T47D (cell line): ENCODE data around the gene NPIPB4.
A peak's percentile ranks its signal among the peaks of the same experiment; 100 is the strongest.
"Not testable (repeated sequence)": the region's sequence is repeated elsewhere in the genome, so short reads cannot be mapped to it uniquely, and the experiment has no call there.

Experiments
- DNase-seq, 2 experiments: peaks; one replicate each; pipeline versions ENCODE4 v3.0.0 to v3.0.0-alpha.2; 2011 to 2012; ENCODE audit warnings: low read depth in 1 of 2, low spot score in 1 of 2
- in situ Hi-C: cut with HindIII; loops from 2 replicates; pipeline ENCODE4 v1.10.0; 2016; ENCODE audit warnings: low sequenced_read_pairs, low pct_unique_long_range_greater_than_20kb

Gene NPIPB4

GRCh38 chr16:21857656-21858055 is at the start of gene NPIPB4:
Gene NPIPB4 (minus strand): TSS chr16:21857756. CDS start chr16:21857378, 378 bp downstream.
- DNase-seq, in situ Hi-C loops: not testable (repeated sequence)

DNA sequence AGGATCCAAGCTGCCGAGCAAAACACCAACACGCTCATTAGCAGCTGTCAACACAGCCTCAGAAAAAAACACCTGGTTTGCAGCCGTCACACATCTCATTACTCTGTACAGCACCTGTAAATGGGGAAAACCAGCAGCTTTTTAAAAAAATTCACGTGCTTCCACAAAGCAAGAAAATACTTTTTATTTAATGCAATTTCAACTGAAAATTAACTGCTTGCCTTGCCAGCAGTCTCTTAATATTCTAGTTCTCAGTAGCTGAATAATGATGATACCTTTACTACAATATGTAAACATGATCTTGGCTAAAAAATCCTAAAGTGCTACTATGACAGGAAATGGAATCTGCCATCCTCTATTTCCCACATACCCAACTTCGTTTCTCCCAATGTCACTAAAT is 41.4 kb upstream of the NPIPB4 start:
- in situ Hi-C loops, DNase-seq: not testable (repeated sequence)

DNA sequence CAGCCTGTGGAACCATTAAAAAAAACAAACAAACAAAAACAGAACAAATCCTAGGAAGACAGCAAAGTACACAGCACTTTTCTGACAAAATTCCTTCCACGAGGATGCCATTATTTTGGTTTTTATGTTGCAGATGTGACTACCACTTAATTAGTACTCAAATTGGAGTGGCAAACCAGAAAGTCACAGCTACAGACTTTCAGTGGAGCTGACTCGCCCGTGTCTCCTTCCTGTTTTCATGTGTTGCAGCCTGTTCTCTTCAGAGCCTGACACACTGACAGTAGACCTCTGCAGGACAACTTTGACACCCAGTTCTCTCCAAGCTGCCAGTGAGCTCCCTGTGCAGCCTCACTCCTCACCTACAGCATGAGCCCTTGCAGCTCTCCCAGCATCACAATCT is 24.4 kb upstream of the NPIPB4 start:
- in situ Hi-C loops, DNase-seq: not testable (repeated sequence)

DNA sequence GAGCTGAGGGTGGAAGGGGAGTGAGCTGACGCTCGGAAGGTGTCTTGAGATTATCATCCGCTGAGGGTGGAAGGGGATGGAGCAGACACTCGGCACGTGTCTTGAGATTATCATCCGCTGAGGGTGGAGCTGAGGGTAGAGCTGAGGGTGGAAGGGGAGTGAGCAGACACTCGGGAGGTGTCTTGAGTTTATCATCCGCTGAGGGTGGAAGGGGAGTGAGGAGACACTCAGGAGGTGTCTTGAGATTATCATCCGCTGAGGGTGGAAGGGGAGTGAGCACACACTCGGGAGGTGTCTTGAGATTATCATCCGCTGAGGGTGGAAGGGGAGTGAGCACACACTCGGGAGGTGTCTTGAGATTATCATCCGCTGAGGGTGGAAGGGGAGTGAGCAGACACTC is 20.4 kb downstream of the NPIPB4 start:
- DNase-seq, in situ Hi-C loops: not testable (repeated sequence)

DNA sequence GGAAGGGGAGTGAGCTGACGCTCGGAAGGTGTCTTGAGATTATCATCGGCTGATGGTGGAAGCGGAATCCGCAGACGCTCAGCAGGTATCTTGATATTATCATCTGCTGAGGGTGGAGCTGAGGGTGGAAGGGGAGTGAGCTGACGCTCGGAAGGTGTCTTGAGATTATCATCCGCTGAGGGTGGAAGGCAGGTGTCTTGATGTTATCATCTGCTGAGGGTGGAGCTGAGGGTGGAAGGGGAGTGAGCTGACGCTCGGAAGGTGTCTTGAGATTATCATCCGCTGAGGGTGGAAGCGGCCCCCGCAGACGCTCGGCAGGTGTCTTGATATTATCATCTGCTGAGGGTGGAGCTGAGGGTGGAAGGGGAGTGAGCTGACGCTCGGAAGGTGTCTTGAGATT is 21.2 kb downstream of the NPIPB4 start:
- DNase-seq, in situ Hi-C loops: not testable (repeated sequence)

GRCh38 chr16:21835747-21836146 is 21.8 kb downstream of the NPIPB4 start:
- DNase-seq, in situ Hi-C loops: not testable (repeated sequence)

DNA sequence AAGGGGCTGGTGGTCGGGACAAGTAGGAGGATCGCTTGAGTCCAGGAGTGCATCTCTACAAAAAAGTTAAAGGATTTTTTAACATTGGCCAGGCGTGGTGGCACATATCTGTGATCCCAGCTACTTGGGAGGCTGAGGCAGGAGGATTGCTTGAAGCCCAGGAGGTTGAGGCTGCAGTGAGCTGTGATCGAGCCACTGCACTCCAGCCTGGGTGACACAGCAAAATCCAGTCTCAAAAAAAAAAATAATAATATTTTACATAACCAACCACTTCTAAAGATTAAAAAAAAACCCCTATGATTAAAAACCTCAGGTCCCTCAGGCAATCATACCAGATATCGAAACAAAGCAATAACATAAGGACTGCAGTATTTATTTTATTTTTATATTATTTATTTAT is 23.3 kb downstream of the NPIPB4 start:
- in situ Hi-C loops, DNase-seq: not testable (repeated sequence)

- DNase-seq, in situ Hi-C loops: not testable (repeated sequence)
Observed at GRCh38 chr16:21829929-21830328, 27.6 kb downstream of the NPIPB4 start.

DNA sequence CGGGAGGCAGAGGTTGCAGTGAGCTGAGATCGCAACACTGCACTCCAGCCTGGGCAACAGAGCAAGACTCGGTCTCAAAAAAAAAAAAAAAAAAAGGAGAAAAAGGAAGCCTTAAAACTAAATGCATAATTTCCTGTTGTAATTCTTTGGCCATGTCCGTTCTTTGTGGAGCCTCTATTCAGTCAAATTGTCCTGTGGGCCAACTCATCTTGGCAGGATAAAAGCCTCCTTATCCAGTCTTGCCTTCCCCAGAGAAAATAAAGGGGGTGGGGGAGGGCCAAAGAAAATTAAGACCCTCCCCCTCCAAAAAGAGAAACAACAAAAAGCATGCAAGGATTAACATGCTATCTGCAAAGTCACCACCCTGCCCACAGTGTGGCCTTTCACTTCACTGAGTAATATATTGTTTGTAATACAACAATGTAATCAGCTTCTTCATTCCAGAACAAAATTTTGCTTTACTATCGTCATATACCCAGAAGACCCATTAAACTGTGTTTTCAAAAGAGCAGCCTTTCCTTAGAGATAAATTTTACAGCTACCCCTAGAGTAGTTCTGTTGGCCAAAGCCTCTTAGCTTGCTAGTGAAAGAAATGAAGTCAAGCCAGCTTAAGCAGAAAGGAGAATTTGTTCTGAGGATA is 31.4 kb downstream of the NPIPB4 start:
- in situ Hi-C loops, DNase-seq: not testable (repeated sequence)

DNA sequence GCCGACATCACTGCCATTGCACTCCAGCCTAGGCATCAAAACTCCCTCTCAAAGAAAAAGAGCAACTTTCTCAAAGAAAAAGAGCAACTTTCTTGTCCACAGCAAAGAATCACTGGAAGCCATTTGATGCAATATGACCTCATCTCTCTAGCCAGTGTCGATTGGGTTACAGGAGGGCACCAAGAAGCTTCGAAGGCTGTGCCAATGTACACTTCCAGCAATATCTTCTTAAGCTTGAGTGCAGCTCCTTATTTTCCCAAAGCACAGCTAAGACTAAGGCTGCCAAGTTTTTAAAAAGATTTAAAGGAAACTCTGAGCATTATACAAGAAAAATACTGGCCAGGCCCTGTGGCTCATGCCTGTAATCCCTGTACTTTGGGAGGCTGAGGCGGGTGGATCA is 32.0 kb downstream of the NPIPB4 start:
- in situ Hi-C loops, DNase-seq: not testable (repeated sequence)

DNA sequence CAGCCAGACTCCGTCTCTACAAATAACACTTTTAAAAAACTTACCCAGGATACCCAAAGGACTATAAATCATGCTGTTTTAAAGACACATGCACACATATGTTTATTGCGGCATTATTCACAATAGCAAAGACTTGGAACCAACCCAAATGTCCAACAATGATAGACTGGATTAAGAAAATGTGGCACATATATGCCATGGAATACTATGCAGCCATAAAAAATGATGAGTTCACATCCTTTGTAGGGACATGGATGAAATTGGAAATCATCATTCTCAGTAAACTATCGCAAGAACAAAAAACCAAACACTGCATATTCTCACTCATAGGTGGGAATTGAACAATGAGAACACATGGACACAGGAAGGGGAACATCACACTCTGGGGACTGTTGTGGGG is 34.3 kb downstream of the NPIPB4 start:
- in situ Hi-C loops, DNase-seq: not testable (repeated sequence)

GRCh38 chr16:21820908-21821465 is 36.6 kb downstream of the NPIPB4 start:
- DNase-seq, in situ Hi-C loops: not testable (repeated sequence)

DNA sequence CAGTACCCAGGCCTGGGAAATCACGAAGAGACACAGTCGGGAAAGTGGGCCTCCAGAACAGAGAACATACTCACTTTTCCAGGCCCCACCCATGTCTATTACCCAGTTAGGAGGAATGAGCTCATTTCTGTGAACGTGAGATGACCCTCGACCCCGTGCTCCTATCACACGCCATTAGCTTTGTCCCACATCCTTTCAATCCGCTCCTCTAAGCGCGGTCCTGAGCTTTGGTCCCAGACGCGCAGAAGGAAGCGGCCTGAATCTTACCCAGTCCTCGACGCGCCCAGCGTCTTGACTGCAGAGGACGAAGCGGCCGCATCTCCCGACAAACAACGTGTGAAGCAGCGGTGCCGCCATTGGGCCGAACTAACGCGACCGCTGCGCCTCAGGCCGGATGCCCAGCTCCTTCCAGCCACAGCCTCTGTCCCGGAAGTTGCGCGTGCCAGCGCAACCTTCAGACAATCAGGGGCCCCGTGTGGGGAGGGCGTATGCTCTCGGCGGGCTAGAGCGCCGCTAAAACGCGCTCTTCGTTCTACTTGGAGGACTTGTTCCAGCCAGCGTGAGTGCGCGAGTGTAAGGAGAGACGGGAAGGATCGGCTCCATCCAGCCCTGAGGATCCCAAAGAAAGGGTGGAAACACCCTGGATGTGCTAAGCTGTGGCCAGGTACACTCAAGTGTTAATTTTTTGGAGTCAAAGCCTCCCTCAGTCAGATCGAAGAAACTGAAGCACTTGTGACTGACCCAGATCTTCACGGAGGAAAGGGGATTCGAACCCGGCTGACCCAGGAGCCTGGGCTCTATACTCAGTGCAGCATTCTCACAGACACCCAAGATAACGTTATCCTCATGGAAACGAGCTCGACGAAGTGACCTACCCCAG is 37.3 kb downstream of the NPIPB4 start:
- DNase-seq, in situ Hi-C loops: not testable (repeated sequence)

DNA sequence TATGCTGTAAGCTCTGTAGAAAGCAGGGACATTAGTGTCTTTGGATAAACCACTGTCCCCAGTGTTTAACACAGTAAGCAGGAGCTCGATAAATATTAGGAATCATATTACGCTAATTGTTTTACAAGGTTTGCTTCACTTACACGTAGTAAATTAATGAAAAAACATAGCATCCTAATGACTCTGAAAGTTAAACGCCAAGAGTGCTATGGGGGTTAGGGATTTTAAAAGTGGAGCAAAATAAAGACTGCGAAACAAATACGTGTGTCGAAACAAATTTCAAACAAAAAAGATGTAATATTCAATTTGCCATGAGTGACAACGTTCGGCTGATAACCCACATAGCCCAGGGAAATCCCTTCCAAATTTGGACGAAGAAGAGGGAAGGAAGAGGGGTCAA is 37.9 kb downstream of the NPIPB4 start:
- DNase-seq, in situ Hi-C loops: not testable (repeated sequence)

DNA sequence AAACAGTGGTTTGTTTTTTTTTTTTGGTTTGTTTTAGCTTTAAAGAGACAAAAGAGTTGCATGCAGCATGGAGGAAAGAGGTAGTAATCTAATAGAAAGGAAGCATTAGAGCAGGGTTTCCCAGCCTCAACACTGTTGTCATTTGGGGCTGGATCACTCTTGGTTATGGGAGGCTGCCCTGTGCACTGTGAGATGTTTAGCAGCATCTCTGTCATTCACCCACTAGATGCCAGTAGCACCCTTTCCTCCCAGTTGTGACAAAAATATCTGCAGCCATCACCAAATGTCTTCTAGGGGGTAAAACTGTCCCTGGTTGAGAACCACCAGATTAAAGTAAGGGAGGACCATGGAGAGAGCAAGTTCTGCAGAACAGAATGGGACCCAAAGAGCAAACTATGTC is 40.5 kb downstream of the NPIPB4 start:
- DNase-seq, in situ Hi-C loops: not testable (repeated sequence)

- in situ Hi-C loops, DNase-seq: not testable (repeated sequence)
Observed at GRCh38 chr16:21815694-21816093, 41.9 kb downstream of the NPIPB4 start.

DNA sequence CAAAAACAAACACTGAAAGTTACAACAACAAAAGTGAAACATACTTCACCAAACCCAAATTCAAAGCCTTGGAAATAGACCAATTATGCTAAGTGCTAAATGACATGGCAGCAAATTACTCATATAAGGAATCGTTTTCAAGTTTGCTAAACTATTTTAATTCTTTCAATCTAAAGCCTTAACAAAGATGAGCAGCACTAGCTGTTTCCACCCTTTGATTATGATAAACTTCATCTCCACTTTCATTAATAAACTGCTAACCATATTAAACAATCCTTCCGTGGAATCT is 55.2 kb downstream of the NPIPB4 start:
- DNase-seq, in situ Hi-C loops: not testable (repeated sequence)

GRCh38 chr16:21801538-21802374 is 55.8 kb downstream of the NPIPB4 start:
- peak in 1 of 2 experiments; percentile 56 for DNase-seq
- in situ Hi-C loops: not testable (repeated sequence)
